A549 (cell line): ENCODE data around the gene GGNBP2. TPM values are rescaled to one million over a fixed set of nuclear protein-coding genes. Genes with fewer than 3 reads are reported as not detected.

Experiments
- CBX2 ChIP-seq: fragments of 200-600 bp; sonication (generic); IDR thresholded peaks from 2 replicates; pipeline ENCODE4 v1.6.1; 2016; ENCODE audit warnings: low read depth, mild to moderate bottlenecking, borderline replicate concordance
- CEBPB ChIP-seq, 2 experiments: fragments of >200 bp in 1 of 2; sonication (Bioruptor Twin) in 1 of 2; formaldehyde crosslinking in 1 of 2; IDR thresholded peaks; 2 replicates each; pipeline ENCODE4 v1.6.1; 2012 to 2016
- CHD4 ChIP-seq: fragments of 200-600 bp; sonication (generic); IDR thresholded peaks from 2 replicates; pipeline ENCODE4 v1.6.1; 2016; ENCODE audit warnings: antibody characterized with exemption, mild to moderate bottlenecking, borderline replicate concordance
- EHF ChIP-seq: fragments of 250-450 bp; sonication (Bioruptor Pico); IDR thresholded peaks from 2 replicates; pipeline ENCODE4 v1.5.0; 2020; ENCODE audit warnings: mild to moderate bottlenecking
- EHMT2 ChIP-seq: fragments of 200-600 bp; sonication (generic); IDR thresholded peaks from 2 replicates; pipeline ENCODE4 v1.6.1; 2016; ENCODE audit warnings: antibody characterized with exemption, low read depth, mild to moderate bottlenecking, moderate library complexity
- EP300 ChIP-seq, 2 experiments: fragments of >200 bp; sonication (Bioruptor Twin); formaldehyde crosslinking; IDR thresholded peaks; 2 replicates in 1 of 2; 3 replicates in 1 of 2; pipeline ENCODE4 v1.6.1; 2016 to 2017
- GATA3 ChIP-seq: IDR thresholded peaks from 2 replicates; pipeline ENCODE4 v1.6.1; 2012; ENCODE audit warnings: borderline replicate concordance
- HOXB5 ChIP-seq: fragments of 250-450 bp; sonication (Bioruptor Pico); IDR thresholded peaks from 2 replicates; pipeline ENCODE4 v1.5.0; 2020; ENCODE audit warnings: mild to moderate bottlenecking, moderate library complexity
- JUN ChIP-seq, 2 experiments: fragments of >200 bp; sonication (Bioruptor Twin); formaldehyde crosslinking; IDR thresholded peaks; 2 replicates in 1 of 2; 3 replicates in 1 of 2; pipeline ENCODE4 v1.6.1; 2016 to 2017
- MAFK ChIP-seq: fragments of 450-650 bp; IDR thresholded peaks from 2 replicates; pipeline ENCODE4 v1.6.1; 2014; ENCODE audit not compliant: partially characterized antibody
- MYC ChIP-seq: IDR thresholded peaks from 2 replicates; pipeline ENCODE4 v1.6.1; 2012; ENCODE audit warnings: mild to moderate bottlenecking, inconsistent platforms, low read length, improper control_type of control experiment, borderline replicate concordance
- NR3C1 ChIP-seq: fragments of >200 bp; sonication (Bioruptor Twin); formaldehyde crosslinking; IDR thresholded peaks from 3 replicates; pipeline ENCODE4 v1.6.1; 2017
- PHF8 ChIP-seq: fragments of 200-600 bp; sonication (generic); IDR thresholded peaks from 2 replicates; pipeline ENCODE4 v1.6.1; 2016; ENCODE audit warnings: low read depth, mild to moderate bottlenecking, antibody characterized with exemption, moderate library complexity, borderline replicate concordance
- RFX5 ChIP-seq: fragments of 450-650 bp; IDR thresholded peaks from 2 replicates; pipeline ENCODE4 v1.7.1; 2014; ENCODE audit warnings: antibody characterized with exemption, mild to moderate bottlenecking, moderate library complexity
- RNF2 ChIP-seq: fragments of 200-600 bp; sonication (generic); IDR thresholded peaks from 2 replicates; pipeline ENCODE4 v1.6.1; 2016; ENCODE audit warnings: low read depth, mild to moderate bottlenecking, antibody characterized with exemption, moderate library complexity, borderline replicate concordance
- TFCP2L1 ChIP-seq: fragments of 250-450 bp; sonication (Bioruptor Pico); IDR thresholded peaks from 2 replicates; pipeline ENCODE4 v1.5.0; 2021; ENCODE audit warnings: mild to moderate bottlenecking
- ZC3H11A ChIP-seq: fragments of 450-650 bp; IDR thresholded peaks from 2 replicates; pipeline ENCODE4 v1.6.1; 2014; ENCODE audit warnings: antibody characterized with exemption, mild to moderate bottlenecking
- polyA plus RNA-seq, 4 experiments: library from polyadenylated mRNA; depleted of rRNA in 3 of 4; stranded (reverse); fragments of >200 nt; fragmentation: RNase III in 1 of 4; extraction: RNeasy Plus Mini Kit Qiagen cat#74134 plus additional on column Dnase treatment in 1 of 4; gene quantifications; 2 replicates in 3 of 4; 3 replicates in 1 of 4; pipeline ENCODE4 v1.2.3, GENCODE V29; 2011 to 2017
- TF ChIP-seq, protein P1 (sequence below): fragments of 150-350 bp; IDR thresholded peaks from 2 replicates; pipeline ENCODE4 v1.6.1; 2014; ENCODE audit warnings: low read depth, mild to moderate bottlenecking, low read length
- TF ChIP-seq, protein P2 (sequence below): IDR thresholded peaks from 2 replicates; pipeline ENCODE4 v1.6.1; 2012
- TF ChIP-seq, protein P3 (sequence below): fragments of >200 bp; sonication (Bioruptor Twin); formaldehyde crosslinking; IDR thresholded peaks from 3 replicates; pipeline ENCODE4 v1.5.1; 2016
- TF ChIP-seq, protein P4 (sequence below): fragments of 200-600 bp; sonication (generic); IDR thresholded peaks from 2 replicates; pipeline ENCODE4 v1.6.1; 2016; ENCODE audit warnings: antibody characterized with exemption, mild to moderate bottlenecking, moderate library complexity

Gene GGNBP2
- polyA plus RNA-seq, 2 of the 4 experiments (the other 2 are of a cell fraction) = 83.7 to 144 TPM

DNA sequence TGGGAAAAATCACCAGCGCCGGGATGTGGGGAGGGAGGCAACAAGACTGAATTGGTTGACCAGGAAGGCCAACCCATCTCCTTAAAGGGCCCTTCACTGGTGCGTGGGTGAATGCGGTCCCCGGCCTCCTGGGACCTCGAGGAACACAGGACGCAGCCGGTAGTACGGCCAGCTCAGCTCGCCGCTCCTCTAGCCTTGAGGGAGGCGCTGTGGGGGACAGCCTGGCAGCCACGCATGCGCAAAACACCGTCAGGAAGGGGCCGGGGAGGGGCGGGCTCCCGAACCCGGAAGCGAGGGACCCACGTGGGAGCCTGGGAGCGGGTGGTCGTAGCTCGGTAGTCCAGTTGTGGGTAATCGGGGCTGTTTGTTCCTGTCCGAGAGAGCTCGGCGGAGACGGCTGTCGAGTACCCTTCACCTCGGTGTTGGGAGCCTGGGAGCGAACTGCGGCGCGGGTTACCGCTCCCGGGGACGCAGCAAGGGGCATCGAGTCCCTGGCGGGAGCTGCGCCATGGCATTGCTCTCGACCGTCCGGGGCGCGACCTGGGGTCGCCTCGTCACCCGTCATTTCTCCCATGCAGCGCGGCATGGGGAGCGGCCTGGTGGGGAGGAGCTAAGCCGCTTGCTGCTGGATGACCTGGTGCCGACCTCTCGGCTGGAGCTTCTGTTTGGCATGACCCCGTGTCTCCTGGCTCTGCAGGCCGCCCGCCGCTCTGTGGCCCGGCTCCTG lies 56.7 kb downstream of the GGNBP2 start, which contains the start of gene MRM1 (continued):
- TF ChIP-seq MYC (peak; percentile 100), CHD4 (no peak), HOXB5 (CRISPR knock-in tag) (no peak), MAFK (no peak), ZC3H11A (no peak), NR3C1 (no peak), TFCP2L1 (peak; percentile 85), CEBPB (IDR thresholded peaks at IDR 0.05) (no peak), RFX5 (0 out of 2 replicates have a peak, but pooled peaks have one; percentile 33), EHMT2 (no peak), GATA3 (no peak), CBX2 (no peak), EHF (CRISPR knock-in tag) (no peak), RNF2 (no peak), PHF8 (peak; percentile 76), JUN (IDR thresholded peaks at IDR 0.05) (peak in 1 of 2 experiments; percentile 90; a peak in 4 of 5 replicates), EP300 (IDR thresholded peaks at IDR 0.05) (no peak)
- TF ChIP-seq, protein P1, sequence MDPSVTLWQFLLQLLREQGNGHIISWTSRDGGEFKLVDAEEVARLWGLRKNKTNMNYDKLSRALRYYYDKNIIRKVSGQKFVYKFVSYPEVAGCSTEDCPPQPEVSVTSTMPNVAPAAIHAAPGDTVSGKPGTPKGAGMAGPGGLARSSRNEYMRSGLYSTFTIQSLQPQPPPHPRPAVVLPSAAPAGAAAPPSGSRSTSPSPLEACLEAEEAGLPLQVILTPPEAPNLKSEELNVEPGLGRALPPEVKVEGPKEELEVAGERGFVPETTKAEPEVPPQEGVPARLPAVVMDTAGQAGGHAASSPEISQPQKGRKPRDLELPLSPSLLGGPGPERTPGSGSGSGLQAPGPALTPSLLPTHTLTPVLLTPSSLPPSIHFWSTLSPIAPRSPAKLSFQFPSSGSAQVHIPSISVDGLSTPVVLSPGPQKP = no peak
- TF ChIP-seq, protein P2, sequence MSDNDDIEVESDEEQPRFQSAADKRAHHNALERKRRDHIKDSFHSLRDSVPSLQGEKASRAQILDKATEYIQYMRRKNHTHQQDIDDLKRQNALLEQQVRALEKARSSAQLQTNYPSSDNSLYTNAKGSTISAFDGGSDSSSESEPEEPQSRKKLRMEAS = peak; percentile 99
- TF ChIP-seq, protein P3, sequence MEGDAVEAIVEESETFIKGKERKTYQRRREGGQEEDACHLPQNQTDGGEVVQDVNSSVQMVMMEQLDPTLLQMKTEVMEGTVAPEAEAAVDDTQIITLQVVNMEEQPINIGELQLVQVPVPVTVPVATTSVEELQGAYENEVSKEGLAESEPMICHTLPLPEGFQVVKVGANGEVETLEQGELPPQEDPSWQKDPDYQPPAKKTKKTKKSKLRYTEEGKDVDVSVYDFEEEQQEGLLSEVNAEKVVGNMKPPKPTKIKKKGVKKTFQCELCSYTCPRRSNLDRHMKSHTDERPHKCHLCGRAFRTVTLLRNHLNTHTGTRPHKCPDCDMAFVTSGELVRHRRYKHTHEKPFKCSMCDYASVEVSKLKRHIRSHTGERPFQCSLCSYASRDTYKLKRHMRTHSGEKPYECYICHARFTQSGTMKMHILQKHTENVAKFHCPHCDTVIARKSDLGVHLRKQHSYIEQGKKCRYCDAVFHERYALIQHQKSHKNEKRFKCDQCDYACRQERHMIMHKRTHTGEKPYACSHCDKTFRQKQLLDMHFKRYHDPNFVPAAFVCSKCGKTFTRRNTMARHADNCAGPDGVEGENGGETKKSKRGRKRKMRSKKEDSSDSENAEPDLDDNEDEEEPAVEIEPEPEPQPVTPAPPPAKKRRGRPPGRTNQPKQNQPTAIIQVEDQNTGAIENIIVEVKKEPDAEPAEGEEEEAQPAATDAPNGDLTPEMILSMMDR = peak; percentile 33; the same call in 2 of the 3 replicates
- TF ChIP-seq, protein P4, sequence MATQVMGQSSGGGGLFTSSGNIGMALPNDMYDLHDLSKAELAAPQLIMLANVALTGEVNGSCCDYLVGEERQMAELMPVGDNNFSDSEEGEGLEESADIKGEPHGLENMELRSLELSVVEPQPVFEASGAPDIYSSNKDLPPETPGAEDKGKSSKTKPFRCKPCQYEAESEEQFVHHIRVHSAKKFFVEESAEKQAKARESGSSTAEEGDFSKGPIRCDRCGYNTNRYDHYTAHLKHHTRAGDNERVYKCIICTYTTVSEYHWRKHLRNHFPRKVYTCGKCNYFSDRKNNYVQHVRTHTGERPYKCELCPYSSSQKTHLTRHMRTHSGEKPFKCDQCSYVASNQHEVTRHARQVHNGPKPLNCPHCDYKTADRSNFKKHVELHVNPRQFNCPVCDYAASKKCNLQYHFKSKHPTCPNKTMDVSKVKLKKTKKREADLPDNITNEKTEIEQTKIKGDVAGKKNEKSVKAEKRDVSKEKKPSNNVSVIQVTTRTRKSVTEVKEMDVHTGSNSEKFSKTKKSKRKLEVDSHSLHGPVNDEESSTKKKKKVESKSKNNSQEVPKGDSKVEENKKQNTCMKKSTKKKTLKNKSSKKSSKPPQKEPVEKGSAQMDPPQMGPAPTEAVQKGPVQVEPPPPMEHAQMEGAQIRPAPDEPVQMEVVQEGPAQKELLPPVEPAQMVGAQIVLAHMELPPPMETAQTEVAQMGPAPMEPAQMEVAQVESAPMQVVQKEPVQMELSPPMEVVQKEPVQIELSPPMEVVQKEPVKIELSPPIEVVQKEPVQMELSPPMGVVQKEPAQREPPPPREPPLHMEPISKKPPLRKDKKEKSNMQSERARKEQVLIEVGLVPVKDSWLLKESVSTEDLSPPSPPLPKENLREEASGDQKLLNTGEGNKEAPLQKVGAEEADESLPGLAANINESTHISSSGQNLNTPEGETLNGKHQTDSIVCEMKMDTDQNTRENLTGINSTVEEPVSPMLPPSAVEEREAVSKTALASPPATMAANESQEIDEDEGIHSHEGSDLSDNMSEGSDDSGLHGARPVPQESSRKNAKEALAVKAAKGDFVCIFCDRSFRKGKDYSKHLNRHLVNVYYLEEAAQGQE = no peak; the same call in 1 of the 2 replicates
